HFF-Myc (cell line): Measurements from ENCODE around the gene ZNF579.
"Not testable (repeated sequence)": the region's sequence is repeated elsewhere in the genome, so short reads cannot be mapped to it uniquely, and the experiment has no call there.

Experiments
- DNase-seq: peaks from one replicate; pipeline ENCODE4 v3.0.0-alpha.2; 2011; ENCODE audit warnings: low read depth; ENCODE audit errors: extremely low read depth
- H3K4me3 ChIP-seq: replicated peaks from 2 replicates; pipeline ENCODE4 v1.5.1; 2011; ENCODE audit warnings: low read depth, mild to moderate bottlenecking, control low read depth, low read length
- TF ChIP-seq, protein P1 (sequence below): IDR thresholded peaks from 2 replicates; pipeline ENCODE4 v1.5.1; 2012; ENCODE audit warnings: mild to moderate bottlenecking, low read depth, low read length, control low read depth; ENCODE audit errors: missing control alignments

The ZNF579 gene

DNA sequence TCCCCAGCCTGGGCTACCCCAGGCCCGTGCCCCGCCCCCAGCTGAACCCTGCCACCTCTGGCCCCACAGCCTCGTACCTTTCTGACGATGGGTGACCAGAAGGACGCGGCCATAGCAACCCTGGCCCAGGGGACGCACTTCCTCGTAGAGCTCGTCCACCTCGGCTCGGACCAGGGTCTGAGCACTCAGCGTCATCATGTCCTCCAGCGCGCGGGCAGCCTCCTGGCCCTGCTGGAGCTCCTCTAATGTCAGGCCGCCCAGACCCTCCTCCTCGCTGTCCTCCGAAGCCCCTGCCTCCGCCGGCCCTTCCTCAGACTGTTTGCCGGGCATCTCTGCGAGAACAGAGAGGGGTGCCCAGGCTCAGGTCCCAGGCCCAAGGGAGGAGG lies 44.7 kb downstream of the ZNF579 start:
- TF ChIP-seq, protein P1, sequence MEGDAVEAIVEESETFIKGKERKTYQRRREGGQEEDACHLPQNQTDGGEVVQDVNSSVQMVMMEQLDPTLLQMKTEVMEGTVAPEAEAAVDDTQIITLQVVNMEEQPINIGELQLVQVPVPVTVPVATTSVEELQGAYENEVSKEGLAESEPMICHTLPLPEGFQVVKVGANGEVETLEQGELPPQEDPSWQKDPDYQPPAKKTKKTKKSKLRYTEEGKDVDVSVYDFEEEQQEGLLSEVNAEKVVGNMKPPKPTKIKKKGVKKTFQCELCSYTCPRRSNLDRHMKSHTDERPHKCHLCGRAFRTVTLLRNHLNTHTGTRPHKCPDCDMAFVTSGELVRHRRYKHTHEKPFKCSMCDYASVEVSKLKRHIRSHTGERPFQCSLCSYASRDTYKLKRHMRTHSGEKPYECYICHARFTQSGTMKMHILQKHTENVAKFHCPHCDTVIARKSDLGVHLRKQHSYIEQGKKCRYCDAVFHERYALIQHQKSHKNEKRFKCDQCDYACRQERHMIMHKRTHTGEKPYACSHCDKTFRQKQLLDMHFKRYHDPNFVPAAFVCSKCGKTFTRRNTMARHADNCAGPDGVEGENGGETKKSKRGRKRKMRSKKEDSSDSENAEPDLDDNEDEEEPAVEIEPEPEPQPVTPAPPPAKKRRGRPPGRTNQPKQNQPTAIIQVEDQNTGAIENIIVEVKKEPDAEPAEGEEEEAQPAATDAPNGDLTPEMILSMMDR = no peak
- no peak overlapping the region for H3K4me3 ChIP-seq
- no peak for DNase-seq

DNA sequence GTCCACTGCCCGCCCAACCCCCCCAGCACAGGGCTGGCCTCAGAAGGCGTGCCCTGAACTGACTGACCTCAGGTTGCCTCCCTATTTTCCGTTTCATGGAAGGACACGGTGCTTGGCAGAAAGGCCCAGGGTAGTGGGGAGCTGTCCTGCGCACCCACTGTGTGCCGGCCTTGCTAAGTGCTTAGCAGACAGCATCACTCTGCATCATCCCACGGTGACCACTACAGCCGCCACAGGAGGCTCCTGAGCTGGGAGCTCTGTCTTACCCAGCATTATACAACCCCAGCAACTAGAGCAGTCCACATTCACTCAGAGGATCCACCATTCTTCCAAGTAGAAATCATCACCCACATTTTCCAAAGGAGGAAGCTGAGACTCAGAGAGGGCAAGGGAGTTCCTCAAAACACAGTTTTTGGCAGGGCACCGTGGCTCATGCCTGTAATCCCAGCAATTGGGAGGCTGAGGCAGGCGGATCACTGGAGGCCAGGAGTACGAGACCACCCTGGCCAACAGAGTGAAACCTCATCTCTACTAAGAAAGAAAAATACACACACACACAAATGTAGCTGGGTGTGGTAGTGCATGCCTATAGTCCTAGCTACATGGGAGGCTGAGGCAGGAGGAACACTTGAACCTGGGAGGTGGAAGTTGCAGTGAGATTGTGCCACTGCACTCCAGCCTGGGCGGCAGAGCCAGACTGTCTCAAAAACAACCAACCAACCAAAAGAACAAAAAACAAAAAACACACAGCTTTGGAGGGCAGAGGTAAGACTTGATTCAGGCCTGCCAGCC lies 45.3 kb downstream of the ZNF579 start:
- TF ChIP-seq, protein P1 = no peak
- no peak overlapping the region for H3K4me3 ChIP-seq
- no peak for DNase-seq

DNA sequence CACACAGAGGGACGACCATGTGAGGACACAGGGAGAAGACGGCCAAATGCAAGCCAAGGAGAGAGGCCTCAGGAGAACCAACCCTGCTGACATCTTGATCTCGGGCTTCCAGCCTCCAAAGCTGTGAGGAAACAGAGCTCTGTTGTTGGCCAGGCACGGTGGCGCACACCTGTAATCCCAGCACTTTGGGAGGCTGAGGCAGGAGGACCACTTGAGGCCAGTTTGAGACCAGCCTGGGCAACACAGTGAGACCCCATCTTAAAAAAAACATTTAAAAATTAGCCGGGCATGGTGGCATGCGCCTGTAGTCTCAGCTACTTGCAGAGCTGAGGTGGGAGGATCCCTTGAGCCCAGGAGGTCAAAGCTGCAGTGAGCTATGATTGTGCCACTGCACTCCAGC lies 46.4 kb downstream of the ZNF579 start:
- not testable (repeated sequence) for H3K4me3 ChIP-seq, DNase-seq

DNA sequence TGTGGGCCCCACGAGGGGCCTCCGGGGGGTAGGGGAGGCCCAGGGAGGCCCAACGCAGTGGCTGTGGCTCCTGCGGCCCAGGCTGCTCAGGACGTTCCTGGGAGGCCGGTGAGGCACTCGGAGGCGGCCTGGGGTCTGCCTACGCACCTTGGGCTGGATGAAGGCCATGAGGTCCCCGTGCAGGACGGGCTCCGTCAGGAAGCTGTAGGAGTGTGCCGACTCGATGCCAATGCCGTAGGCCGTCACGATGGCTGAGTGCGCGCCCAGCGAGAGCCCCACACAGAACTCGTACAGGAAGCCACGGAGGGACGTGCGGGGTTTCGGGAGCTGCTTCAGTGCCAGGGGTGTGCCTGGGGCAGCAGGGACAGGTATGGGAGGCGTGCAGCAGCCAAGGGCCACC lies 49.7 kb downstream of the ZNF579 start:
- H3K4me3 ChIP-seq = no peak overlapping the region
- TF ChIP-seq, protein P1 = no peak
- DNase-seq = no peak

DNA sequence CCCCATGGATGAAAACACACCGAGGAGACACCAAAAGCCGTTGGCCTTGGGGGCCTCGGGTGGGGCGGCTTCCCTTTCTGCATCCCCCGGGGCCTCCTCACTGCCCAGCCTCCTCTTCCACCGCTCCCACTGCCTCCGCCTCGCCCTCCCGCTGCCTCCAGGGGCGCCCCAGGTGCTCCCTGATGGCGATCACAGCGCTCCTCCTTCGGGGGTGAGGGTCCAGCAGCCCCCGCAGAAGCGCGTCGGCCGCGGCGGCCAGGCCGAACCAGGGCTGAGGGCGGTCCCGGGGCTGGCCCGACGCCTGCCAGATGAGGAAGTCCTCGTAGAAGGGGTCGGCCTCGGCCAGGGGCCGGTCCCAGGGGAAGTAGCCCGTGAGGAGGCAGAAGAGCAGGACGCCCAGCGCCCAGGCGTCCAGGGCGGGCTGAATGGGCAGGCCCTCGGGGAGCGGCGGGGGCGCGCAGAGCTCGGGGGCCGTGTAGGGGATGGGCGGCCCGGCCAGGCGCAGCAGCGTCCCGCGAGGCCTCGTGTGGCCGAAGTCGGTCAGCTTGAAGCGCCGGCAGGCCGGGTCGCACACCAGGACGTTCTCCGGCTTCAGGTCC lies 50.9 kb downstream of the ZNF579 start:
- H3K4me3 ChIP-seq = no peak overlapping the region
- TF ChIP-seq, protein P1 = no peak
- DNase-seq = no peak

DNA sequence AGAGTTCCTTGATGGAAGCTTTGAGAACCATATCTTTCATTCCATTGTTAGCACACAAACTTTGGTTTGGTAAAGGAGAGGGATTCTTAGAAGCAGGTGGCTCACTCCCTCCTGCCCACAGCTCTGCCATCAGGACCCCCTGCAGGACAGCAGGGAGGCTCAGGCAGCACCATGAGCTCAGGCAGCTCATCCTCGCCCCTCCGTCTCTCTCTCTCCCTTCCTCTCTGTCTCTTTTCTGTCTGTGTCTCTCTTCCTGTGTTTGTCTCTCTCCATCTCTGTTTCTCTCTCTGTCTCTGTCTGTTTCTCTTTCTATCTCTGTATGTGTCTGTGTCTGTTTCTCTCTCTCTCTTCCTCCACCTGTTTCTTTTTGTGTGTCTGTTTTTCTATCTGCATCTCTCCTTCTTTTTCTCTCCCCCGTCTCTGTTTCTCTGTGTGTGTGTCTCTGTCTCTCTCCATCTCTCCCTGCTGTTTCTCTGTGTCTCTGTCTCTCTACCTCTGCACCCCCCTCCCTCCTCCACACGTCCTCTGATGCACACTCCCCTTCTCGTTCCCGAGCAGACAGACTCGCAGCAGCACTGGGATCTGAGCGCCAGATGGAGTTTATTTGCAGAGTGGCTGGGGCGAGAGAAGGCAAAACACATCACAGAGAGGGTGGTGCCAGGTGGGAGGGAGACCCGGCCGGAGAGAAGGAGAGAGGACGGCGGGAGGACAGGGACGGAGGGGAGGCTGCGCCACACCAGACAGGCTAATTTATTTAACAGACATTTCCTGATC lies 52.4 kb downstream of the ZNF579 start:
- no peak overlapping the region for H3K4me3 ChIP-seq
- DNase-seq = no peak
- TF ChIP-seq, protein P1 = no peak

DNA sequence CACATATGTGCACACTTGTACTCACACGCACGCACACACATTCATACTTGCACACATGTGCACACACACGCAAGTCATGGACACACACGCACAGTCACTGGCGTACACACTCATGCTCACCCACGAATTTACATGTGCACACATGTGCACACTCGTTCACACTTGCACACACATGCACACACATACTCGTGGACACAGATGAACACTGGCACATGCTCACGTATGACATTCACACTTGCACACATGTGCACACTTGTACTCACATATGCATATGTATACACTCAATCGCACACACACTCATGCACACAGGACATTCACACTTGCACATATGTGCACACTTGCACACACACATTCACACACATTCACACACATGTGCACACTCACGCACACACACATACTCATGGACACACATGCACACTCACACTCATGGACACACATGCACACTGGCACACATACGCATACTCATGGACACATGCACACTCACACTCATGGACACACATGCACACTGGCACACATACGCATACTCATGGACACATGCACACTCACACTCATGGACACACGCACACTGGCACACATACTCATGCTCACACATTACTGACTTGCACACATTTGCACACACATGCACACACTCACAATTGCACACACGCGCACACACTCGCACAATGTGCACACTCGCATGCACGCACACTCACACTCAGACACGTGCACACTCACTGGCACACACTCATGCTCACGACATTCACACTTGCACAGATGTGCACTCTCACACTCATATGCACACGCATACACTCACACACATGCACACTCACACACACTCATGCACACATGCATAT lies 53.2 kb downstream of the ZNF579 start:
- H3K4me3 ChIP-seq = no peak overlapping the region
- no peak for DNase-seq
- TF ChIP-seq, protein P1 = no peak
